ENCODE results near the gene SPINK13.
A peak's percentile ranks its signal among the peaks of the same experiment; 100 is the strongest.

SPINK13 gene

GRCh38 chr5:148312153-148312552 is 43.6 kb downstream of the SPINK13 start, which contains the start of gene SPINK7:
SPINK7 (plus strand) TSS chr5:148312423; CDS start chr5:148312484, 61 bp downstream.
- DNase-seq = no peak

GRCh38 chr5:148314187-148314586 is 45.6 kb downstream of the SPINK13 start:
- no peak for DNase-seq

- DNase-seq = no peak
Measured at GRCh38 chr5:148314731-148315130, 46.1 kb downstream of the SPINK13 start.

GRCh38 chr5:148320011-148320963 is 51.7 kb downstream of the SPINK13 start:
- peak in 4 of 56 donors; percentile 1 to 4 (median 2) for DNase-seq

- no peak for DNase-seq
Measured at GRCh38 chr5:148333262-148333849, 64.8 kb downstream of the SPINK13 start.

GRCh38 chr5:148335259-148335658 is 66.7 kb downstream of the SPINK13 start, which contains the start of gene SPINK9:
SPINK9 (plus strand) TSS chr5:148335559; CDS start chr5:148335614, 55 bp downstream.
- no peak for DNase-seq

Measured in nucleus accumbens (tissue), 56 donors.